SU-DHL-6 (cell line): ENCODE measurements around the gene GMFB.

Source experiments
- H2AFZ ChIP-seq: fragments of 200-600 bp; sonication (generic); 2 replicates; pipeline ENCODE4 v1.6.1; 2014; ENCODE audit warnings: low read depth, mild to moderate bottlenecking, moderate library complexity, mixed read lengths, antibody characterized with exemption, low read length; ENCODE audit not compliant: severe bottlenecking
- H3F3A ChIP-seq: fragments of 200-600 bp; shearing (Covaris generic); 2 replicates; pipeline ENCODE4 v1.6.0; 2016; ENCODE audit warnings: antibody characterized with exemption, mild to moderate bottlenecking; ENCODE audit not compliant: insufficient read depth
- H3K27ac ChIP-seq: fragments of 200-600 bp; sonication (generic); 2 replicates; pipeline ENCODE4 v1.5.1; 2016; ENCODE audit warnings: low read depth, mild to moderate bottlenecking, low read length, moderate library complexity, mixed read lengths
- H3K27me3 ChIP-seq: fragments of 200-600 bp; sonication (generic), shearing (Covaris generic); 2 replicates; pipeline ENCODE4 v1.6.0; 2014; ENCODE audit warnings: mild to moderate bottlenecking, low read length
- H3K36me3 ChIP-seq: fragments of 200-600 bp; sonication (generic); 2 replicates; pipeline ENCODE4 v1.6.1; 2014; ENCODE audit warnings: mild to moderate bottlenecking, low read length, mixed read lengths
- H3K4me2 ChIP-seq: fragments of 300-600, 200-600 bp; shearing (Covaris generic), sonication (generic); 2 replicates; pipeline ENCODE4 v1.6.0; 2014; ENCODE audit warnings: low read length, low read depth, mild to moderate bottlenecking; ENCODE audit not compliant: poor library complexity, severe bottlenecking
- H3K4me3 ChIP-seq: fragments of 200-600 bp; sonication (generic); 2 replicates; pipeline ENCODE4 v1.5.1; 2014; ENCODE audit warnings: antibody characterized with exemption, low read length, mild to moderate bottlenecking, mixed read lengths; ENCODE audit not compliant: insufficient read depth, poor library complexity, severe bottlenecking
- H3K79me2 ChIP-seq: fragments of 200-600 bp; sonication (generic); 2 replicates; pipeline ENCODE4 v1.6.1; 2014; ENCODE audit warnings: mild to moderate bottlenecking, low read length, moderate library complexity; ENCODE audit not compliant: insufficient read depth
- H3K9ac ChIP-seq: fragments of 200-600 bp; sonication (generic); 2 replicates; pipeline ENCODE4 v1.7.0; 2014; ENCODE audit warnings: mild to moderate bottlenecking, low read length
- H3K9me2 ChIP-seq: fragments of 200-600 bp; sonication (generic); replicated peaks from 2 replicates; pipeline ENCODE4 v1.6.1; 2014; ENCODE audit warnings: low read length; ENCODE audit not compliant: insufficient read depth
- H3K9me3 ChIP-seq: fragments of 200-600 bp; sonication (generic); 2 replicates; pipeline ENCODE4 v1.6.1; 2014; ENCODE audit warnings: low read length, mixed read lengths; ENCODE audit not compliant: insufficient read depth
- H4K20me1 ChIP-seq: fragments of 200-600 bp; sonication (generic); 2 replicates; pipeline ENCODE4 v1.6.1; 2014; ENCODE audit warnings: low read depth, mild to moderate bottlenecking, antibody characterized with exemption, low read length, moderate library complexity, mixed read lengths
- CTCF ChIP-seq: fragments of 200-600 bp; sonication (generic); IDR thresholded peaks from one replicate; pipeline ENCODE4 v1.5.1; 2017; ENCODE audit warnings: antibody characterized with exemption, mild to moderate bottlenecking, low read length, moderate library complexity; ENCODE audit not compliant: insufficient read depth, poor library complexity, severe bottlenecking
- EZH2phosphoT487 ChIP-seq: fragments of 200-600 bp; sonication (generic), shearing (Covaris generic); conservative IDR thresholded peaks from 2 replicates; pipeline ENCODE4 v1.6.1; 2018; ENCODE audit warnings: mild to moderate bottlenecking, antibody characterized with exemption, low read length, moderate library complexity, mixed read lengths

Gene GMFB

GRCh38 chr14:54489731-54490444, 1.1 kb upstream of the GMFB start:
- H3K9ac ChIP-seq, result peak overlapping the region; percentile 89

GRCh38 chr14:54489318-54489683, 521 bp upstream of the GMFB start:
- H3K9ac ChIP-seq, result peak overlapping the region; percentile 89
- H3K4me2 ChIP-seq, result peak overlapping the region; percentile 77
- no peaks in the 10 kb centered on the region for H3K36me3 ChIP-seq
- peak overlapping the region; percentile 91 for H2AFZ ChIP-seq
- no peaks in the 10 kb centered on the region for H4K20me1 ChIP-seq
- no peaks in the 10 kb centered on the region for H3K9me2 ChIP-seq
- peaks cover 13% of the 10 kb centered on the region; the same call in 1 of the 2 replicates for H3F3A ChIP-seq
- peak overlapping the region; percentile 88 for H3K4me3 ChIP-seq
- H3K9me3 ChIP-seq, result no peaks in the 10 kb centered on the region
- H3K27me3 ChIP-seq, result no peaks in the 10 kb centered on the region
- peaks cover 50% of the 10 kb centered on the region for H3K79me2 ChIP-seq
- peak overlapping the region; percentile 37 for H3K27ac ChIP-seq
- no peak for TF ChIP-seq CTCF
- TF ChIP-seq EZH2phosphoT487, result no peak

More at GRCh38 chr14:54489731-54490444, 1.1 kb upstream of the GMFB start:
- H3K9me2 ChIP-seq, result no peaks in the 10 kb centered on the region
- H3K79me2 ChIP-seq, result peaks cover 44% of the 10 kb centered on the region
- H3K4me3 ChIP-seq, result peak overlapping the region; percentile 88
- H3K27me3 ChIP-seq, result no peaks in the 10 kb centered on the region
- peak overlapping the region; percentile 91 for H2AFZ ChIP-seq
- H3K9me3 ChIP-seq, result no peaks in the 10 kb centered on the region
- H3K36me3 ChIP-seq, result no peaks in the 10 kb centered on the region
- H4K20me1 ChIP-seq, result no peaks in the 10 kb centered on the region
- TF ChIP-seq CTCF (no peak), EZH2phosphoT487 (no peak)
- peak overlapping the region; percentile 77 for H3K4me2 ChIP-seq
- H3K27ac ChIP-seq, result no peak overlapping the region; the same call in 1 of the 2 replicates
- H3F3A ChIP-seq, result peaks cover 13% of the 10 kb centered on the region; the same call in 1 of the 2 replicates

- H3K9ac ChIP-seq, result peak overlapping the region; percentile 89
- peak overlapping the region; percentile 88 for H3K4me3 ChIP-seq
- H2AFZ ChIP-seq, result peak overlapping the region; percentile 58
- H3K27ac ChIP-seq, result peak overlapping the region; percentile 62
- peaks cover 59% of the 10 kb centered on the region for H3K79me2 ChIP-seq
- H4K20me1 ChIP-seq, result no peaks in the 10 kb centered on the region
- H3K27me3 ChIP-seq, result no peaks in the 10 kb centered on the region
- TF ChIP-seq EZH2phosphoT487 (no peak), CTCF (no peak)
- H3K9me3 ChIP-seq, result no peaks in the 10 kb centered on the region
- no peaks in the 10 kb centered on the region for H3K9me2 ChIP-seq
- H3F3A ChIP-seq, result peaks cover 16% of the 10 kb centered on the region; the same call in 1 of the 2 replicates
- peak overlapping the region; percentile 94 for H3K4me2 ChIP-seq
- no peaks in the 10 kb centered on the region for H3K36me3 ChIP-seq
These were observed 498 bp downstream of the GMFB start for GRCh38 chr14:54488318-54488645.
